Measurements from ENCODE around the gene SMCHD1. TPM values are rescaled to one million over a fixed set of nuclear protein-coding genes. Genes with fewer than 3 reads are reported as not detected.

SMCHD1 gene
- total RNA-seq, 1 donor from 2014 or later = 71.2 TPM

DNA sequence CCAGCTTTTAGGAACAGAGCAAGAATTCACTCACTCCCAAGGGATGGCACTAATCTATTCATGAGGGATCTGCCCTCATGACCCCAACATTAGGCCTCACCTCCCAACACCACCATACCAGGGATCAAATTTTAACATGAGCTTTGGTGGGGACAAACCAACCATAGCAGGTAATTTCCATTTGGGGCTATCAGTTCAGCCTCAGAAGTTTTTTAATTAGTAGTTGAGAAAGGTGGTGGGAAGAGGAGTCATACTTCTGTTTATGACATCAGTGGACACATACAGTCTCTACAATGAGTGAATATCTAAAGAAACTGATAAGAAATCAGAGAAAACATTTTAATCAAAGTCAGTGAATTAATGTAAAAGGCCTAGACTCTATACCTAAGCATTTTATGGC is 131.7 kb downstream of the SMCHD1 start:
- H3K4me3 Mint-ChIP-seq = no peak overlapping the region
- DNase-seq (ENCODE audit: low spot score in 2 of 2, unreplicated experiment in 2 of 2) = no peak
- H3K9me3 Mint-ChIP-seq = no peaks in the 10 kb centered on the region
- no peaks in the 10 kb centered on the region for H3K4me1 Mint-ChIP-seq
- TF ChIP-seq, protein P1, sequence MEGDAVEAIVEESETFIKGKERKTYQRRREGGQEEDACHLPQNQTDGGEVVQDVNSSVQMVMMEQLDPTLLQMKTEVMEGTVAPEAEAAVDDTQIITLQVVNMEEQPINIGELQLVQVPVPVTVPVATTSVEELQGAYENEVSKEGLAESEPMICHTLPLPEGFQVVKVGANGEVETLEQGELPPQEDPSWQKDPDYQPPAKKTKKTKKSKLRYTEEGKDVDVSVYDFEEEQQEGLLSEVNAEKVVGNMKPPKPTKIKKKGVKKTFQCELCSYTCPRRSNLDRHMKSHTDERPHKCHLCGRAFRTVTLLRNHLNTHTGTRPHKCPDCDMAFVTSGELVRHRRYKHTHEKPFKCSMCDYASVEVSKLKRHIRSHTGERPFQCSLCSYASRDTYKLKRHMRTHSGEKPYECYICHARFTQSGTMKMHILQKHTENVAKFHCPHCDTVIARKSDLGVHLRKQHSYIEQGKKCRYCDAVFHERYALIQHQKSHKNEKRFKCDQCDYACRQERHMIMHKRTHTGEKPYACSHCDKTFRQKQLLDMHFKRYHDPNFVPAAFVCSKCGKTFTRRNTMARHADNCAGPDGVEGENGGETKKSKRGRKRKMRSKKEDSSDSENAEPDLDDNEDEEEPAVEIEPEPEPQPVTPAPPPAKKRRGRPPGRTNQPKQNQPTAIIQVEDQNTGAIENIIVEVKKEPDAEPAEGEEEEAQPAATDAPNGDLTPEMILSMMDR (IDR thresholded peaks at IDR 0.05; ENCODE audit: unreplicated experiment) = no peak
- H3K27me3 Mint-ChIP-seq (ENCODE audit: low read depth) = no peaks in the 10 kb centered on the region
- H3K36me3 Mint-ChIP-seq = peaks cover 28% of the 10 kb centered on the region
- no peak overlapping the region for H3K27ac Mint-ChIP-seq

DNA sequence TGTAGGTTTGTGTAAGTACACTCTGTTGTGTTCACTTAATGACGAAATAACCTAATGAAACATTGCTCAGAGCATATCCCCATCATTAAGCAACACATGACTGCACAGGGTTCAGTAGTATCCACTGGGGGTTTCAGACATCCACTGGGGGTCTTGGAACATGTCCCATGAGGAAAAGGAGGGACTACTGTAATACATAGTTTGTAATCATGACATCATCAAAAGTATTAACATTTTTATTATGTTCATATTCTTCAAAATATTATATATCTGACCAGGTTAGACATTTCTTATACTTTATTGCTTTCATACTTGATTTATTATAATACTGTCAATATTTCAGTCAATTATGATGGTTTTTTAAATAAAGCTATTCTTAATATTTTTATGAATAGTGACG is 136.9 kb downstream of the SMCHD1 start:
- no peak for DNase-seq (ENCODE audit: low spot score in 2 of 2, unreplicated experiment in 2 of 2)
- Mint-ChIP-seq H3K4me3 (no peak overlapping the region), H3K27ac (no peak overlapping the region), H3K36me3 (peaks cover 35% of the 10 kb centered on the region), H3K27me3 (ENCODE audit: low read depth) (no peaks in the 10 kb centered on the region), H3K4me1 (no peaks in the 10 kb centered on the region), H3K9me3 (no peaks in the 10 kb centered on the region)
- TF ChIP-seq, protein P1 (IDR thresholded peaks at IDR 0.05; ENCODE audit: unreplicated experiment) = no peak

DNA sequence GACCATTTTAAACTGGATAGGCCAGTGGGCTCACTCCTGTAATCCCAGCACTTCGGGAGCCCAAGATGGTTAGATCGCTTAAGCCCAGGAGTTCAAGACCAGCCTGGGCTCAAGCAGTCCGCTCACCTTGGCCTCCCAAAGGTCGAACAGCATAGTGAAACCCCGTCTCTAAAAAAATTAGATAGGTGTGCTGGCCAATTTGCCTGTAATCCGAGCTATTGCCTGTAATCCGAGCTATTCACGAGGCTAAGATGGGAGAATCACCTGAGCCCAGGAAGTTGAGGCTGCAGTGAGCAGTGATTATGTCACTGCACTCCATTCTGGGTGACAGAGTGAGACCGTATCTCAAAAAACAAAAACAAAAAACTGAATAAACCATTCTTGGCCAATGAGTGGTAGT is 138.6 kb downstream of the SMCHD1 start:
- TF ChIP-seq, protein P1 (IDR thresholded peaks at IDR 0.05; ENCODE audit: unreplicated experiment) = no peak
- Mint-ChIP-seq H3K27me3 (ENCODE audit: low read depth) (no peaks in the 10 kb centered on the region), H3K4me1 (no peaks in the 10 kb centered on the region), H3K4me3 (no peak overlapping the region), H3K9me3 (no peaks in the 10 kb centered on the region), H3K36me3 (peaks cover 34% of the 10 kb centered on the region), H3K27ac (no peak overlapping the region)
- no peak for DNase-seq (ENCODE audit: low spot score in 2 of 2, unreplicated experiment in 2 of 2)

DNA sequence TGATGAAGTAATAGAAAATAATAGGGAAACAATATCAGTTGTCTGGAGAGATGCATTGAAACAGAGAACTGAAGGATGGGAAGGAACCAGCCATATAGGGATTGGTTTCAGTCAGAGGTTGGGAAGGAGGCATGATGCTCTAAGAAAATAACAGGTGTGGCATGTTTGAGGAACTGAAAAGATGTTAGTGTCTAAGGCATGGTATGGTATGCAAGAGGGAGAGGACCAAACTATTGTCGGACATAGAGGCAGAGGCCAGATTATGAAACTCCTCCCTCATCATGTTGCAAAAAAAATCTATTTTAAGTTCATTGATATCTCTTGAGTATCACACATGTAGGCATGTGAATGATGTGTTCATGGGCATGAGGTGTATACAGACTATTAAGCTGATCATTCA is 142.4 kb downstream of the SMCHD1 start:
- H3K27ac Mint-ChIP-seq = no peak overlapping the region
- H3K36me3 Mint-ChIP-seq = peaks cover 39% of the 10 kb centered on the region
- no peaks in the 10 kb centered on the region for H3K9me3 Mint-ChIP-seq
- TF ChIP-seq, protein P1 (IDR thresholded peaks at IDR 0.05; ENCODE audit: unreplicated experiment) = no peak
- H3K27me3 Mint-ChIP-seq (ENCODE audit: low read depth) = no peaks in the 10 kb centered on the region
- no peak overlapping the region for H3K4me3 Mint-ChIP-seq
- DNase-seq (ENCODE audit: low spot score in 2 of 2, unreplicated experiment in 2 of 2) = no peak
- no peaks in the 10 kb centered on the region for H3K4me1 Mint-ChIP-seq

DNA sequence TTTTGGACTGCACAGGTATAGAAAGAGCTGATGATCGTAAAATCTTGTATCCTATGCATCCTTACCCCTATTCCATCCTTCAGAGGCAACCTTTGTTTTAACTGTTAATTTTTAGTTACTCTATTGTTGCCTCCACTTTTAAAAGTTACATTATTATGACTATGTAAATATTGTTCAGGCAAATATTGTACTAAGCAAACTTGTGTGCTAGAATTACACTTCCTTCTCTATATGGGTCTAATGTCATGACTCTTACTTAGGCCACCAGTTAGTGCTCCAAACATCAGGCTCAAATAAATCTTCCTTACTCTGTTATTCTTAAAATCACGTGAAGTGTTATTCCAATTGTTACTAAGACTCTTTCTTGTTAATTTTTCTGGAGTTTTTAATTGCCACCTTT is 143.8 kb downstream of the SMCHD1 start:
- no peaks in the 10 kb centered on the region for H3K27me3 Mint-ChIP-seq (ENCODE audit: low read depth)
- no peaks in the 10 kb centered on the region for H3K9me3 Mint-ChIP-seq
- no peak overlapping the region for H3K27ac Mint-ChIP-seq
- peaks cover 37% of the 10 kb centered on the region for H3K36me3 Mint-ChIP-seq
- no peak for DNase-seq (ENCODE audit: low spot score in 2 of 2, unreplicated experiment in 2 of 2)
- TF ChIP-seq, protein P1 (IDR thresholded peaks at IDR 0.05; ENCODE audit: unreplicated experiment) = no peak
- no peak overlapping the region for H3K4me3 Mint-ChIP-seq
- H3K4me1 Mint-ChIP-seq = no peaks in the 10 kb centered on the region
